Keratinocyte (primary cell): ENCODE data around the gene FOS.

Source experiments
- EZH2 ChIP-seq: IDR thresholded peaks from one replicate; pipeline ENCODE4 v1.6.1; 2012; ENCODE audit warnings: inconsistent platforms, mild to moderate bottlenecking, low read length, moderate library complexity
- TF ChIP-seq, protein P1 (sequence below), 3 experiments: IDR thresholded peaks in 1 of 3; conservative IDR thresholded peaks in 1 of 3; optimal IDR thresholded peaks in 1 of 3; 2 replicates in 2 of 3; 3 replicates in 1 of 3; pipeline versions ENCODE3 to v1.5.1; 2011; ENCODE audit warnings: low read length in 3 of 3, mild to moderate bottlenecking in 3 of 3, moderate library complexity in 2 of 3, control low read depth in 1 of 3, inconsistent platforms in 1 of 3; ENCODE audit not compliant: insufficient read depth in 2 of 3; ENCODE audit errors: extremely low read depth in 1 of 3

DNA sequence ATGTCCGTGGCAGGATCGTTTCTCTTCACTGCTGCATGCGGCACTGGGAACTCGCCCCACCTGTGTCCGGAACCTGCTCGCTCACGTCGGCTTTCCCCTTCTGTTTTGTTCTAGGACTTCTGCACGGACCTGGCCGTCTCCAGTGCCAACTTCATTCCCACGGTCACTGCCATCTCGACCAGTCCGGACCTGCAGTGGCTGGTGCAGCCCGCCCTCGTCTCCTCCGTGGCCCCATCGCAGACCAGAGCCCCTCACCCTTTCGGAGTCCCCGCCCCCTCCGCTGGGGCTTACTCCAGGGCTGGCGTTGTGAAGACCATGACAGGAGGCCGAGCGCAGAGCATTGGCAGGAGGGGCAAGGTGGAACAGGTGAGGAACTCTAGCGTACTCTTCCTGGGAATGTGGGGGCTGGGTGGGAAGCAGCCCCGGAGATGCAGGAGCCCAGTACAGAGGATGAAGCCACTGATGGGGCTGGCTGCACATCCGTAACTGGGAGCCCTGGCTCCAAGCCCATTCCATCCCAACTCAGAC, 1.2 kb downstream of the FOS start:
- TF ChIP-seq, protein P1, sequence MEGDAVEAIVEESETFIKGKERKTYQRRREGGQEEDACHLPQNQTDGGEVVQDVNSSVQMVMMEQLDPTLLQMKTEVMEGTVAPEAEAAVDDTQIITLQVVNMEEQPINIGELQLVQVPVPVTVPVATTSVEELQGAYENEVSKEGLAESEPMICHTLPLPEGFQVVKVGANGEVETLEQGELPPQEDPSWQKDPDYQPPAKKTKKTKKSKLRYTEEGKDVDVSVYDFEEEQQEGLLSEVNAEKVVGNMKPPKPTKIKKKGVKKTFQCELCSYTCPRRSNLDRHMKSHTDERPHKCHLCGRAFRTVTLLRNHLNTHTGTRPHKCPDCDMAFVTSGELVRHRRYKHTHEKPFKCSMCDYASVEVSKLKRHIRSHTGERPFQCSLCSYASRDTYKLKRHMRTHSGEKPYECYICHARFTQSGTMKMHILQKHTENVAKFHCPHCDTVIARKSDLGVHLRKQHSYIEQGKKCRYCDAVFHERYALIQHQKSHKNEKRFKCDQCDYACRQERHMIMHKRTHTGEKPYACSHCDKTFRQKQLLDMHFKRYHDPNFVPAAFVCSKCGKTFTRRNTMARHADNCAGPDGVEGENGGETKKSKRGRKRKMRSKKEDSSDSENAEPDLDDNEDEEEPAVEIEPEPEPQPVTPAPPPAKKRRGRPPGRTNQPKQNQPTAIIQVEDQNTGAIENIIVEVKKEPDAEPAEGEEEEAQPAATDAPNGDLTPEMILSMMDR (optimal IDR thresholded peaks at IDR 0.05 in 1 of 3, IDR thresholded peaks at IDR 0.05 in 1 of 3, conservative IDR thresholded peaks at IDR 0.05 in 1 of 3; ENCODE audit: extremely low read depth in 1 of 3, insufficient read depth in 2 of 3, low read length in 3 of 3), result no peak
- no peak for TF ChIP-seq EZH2
